Measurements from ENCODE around the gene SPOCK2. TPM values are rescaled to one million over a fixed set of nuclear protein-coding genes. Genes with fewer than 3 reads are reported as not detected.

The SPOCK2 gene
- total RNA-seq, 4 donors from 2014 or later: 1.8 to 18.7 (median 4.5) TPM

- TF ChIP-seq CTCF (IDR thresholded peaks at IDR 0.05) (no peak), POLR2A (IDR thresholded peaks at IDR 0.05) (no peak)
- Histone ChIP-seq H3K27ac (no peak overlapping the region), H3K4me1 (no peaks in the 10 kb centered on the region), H3K9me3 (no peaks in the 10 kb centered on the region), H3K36me3 (no peaks in the 10 kb centered on the region), H3K4me3 (no peak overlapping the region), H3K27me3 (no peaks in the 10 kb centered on the region)
- intact Hi-C loops (cut with DNase I; ENCODE audit: low total_unique reads): no loop called here
- DNase-seq: no peak
Observed at GRCh38 chr10:72069751-72070526, 18.4 kb downstream of the SPOCK2 start.

- TF ChIP-seq CTCF (IDR thresholded peaks at IDR 0.05) (no peak), POLR2A (IDR thresholded peaks at IDR 0.05) (no peak)
- Histone ChIP-seq H3K9me3 (no peaks in the 10 kb centered on the region), H3K27ac (no peak overlapping the region), H3K4me1 (no peaks in the 10 kb centered on the region), H3K36me3 (no peaks in the 10 kb centered on the region), H3K27me3 (no peaks in the 10 kb centered on the region), H3K4me3 (no peak overlapping the region)
- intact Hi-C loops (cut with DNase I; ENCODE audit: low total_unique reads): no loop called here
- no peak for DNase-seq
Observed at GRCh38 chr10:72068901-72069446, 19.4 kb downstream of the SPOCK2 start.

- no peaks in the 10 kb centered on the region for H3K4me1 ChIP-seq
- DNase-seq: no peak
- TF ChIP-seq CTCF (IDR thresholded peaks at IDR 0.05) (no peak), POLR2A (IDR thresholded peaks at IDR 0.05) (no peak)
- no peak overlapping the region for H3K4me3 ChIP-seq
- H3K27ac ChIP-seq: no peak overlapping the region
- H3K27me3 ChIP-seq: no peaks in the 10 kb centered on the region
- H3K9me3 ChIP-seq: no peaks in the 10 kb centered on the region
- no peaks in the 10 kb centered on the region for H3K36me3 ChIP-seq
- intact Hi-C loops (cut with DNase I; ENCODE audit: low total_unique reads): no loop called here
Observed at GRCh38 chr10:72068126-72068765, 20.1 kb downstream of the SPOCK2 start.

GRCh38 chr10:72067463-72068125 lies 20.8 kb downstream of the SPOCK2 start:
- intact Hi-C loops (cut with DNase I; ENCODE audit: low total_unique reads): no loop called here

More at GRCh38 chr10:72067463-72068125, 20.8 kb downstream of the SPOCK2 start:
- TF ChIP-seq CTCF (IDR thresholded peaks at IDR 0.05) (no peak), POLR2A (IDR thresholded peaks at IDR 0.05) (no peak)
- H3K27me3 ChIP-seq: no peaks in the 10 kb centered on the region
- H3K9me3 ChIP-seq: no peaks in the 10 kb centered on the region
- H3K27ac ChIP-seq: no peak overlapping the region
- H3K4me1 ChIP-seq: no peaks in the 10 kb centered on the region
- no peak for DNase-seq
- H3K4me3 ChIP-seq: no peak overlapping the region
- H3K36me3 ChIP-seq: no peaks in the 10 kb centered on the region
